ENCODE results near the gene RAMP3. TPM values are rescaled to one million over a fixed set of nuclear protein-coding genes. Genes with fewer than 3 reads are reported as not detected.

Gene RAMP3
- total RNA-seq, 4 donors from 2014 or later: 31.6 to 117 (median 112) TPM

- H3K9me3 ChIP-seq: no peaks in the 10 kb centered on the region
- peak overlapping the region in 3 of 4 donors; percentile 1 to 47 (median 7) for H3K4me3 ChIP-seq
- H3K36me3 ChIP-seq: no peaks in the 10 kb centered on the region
- peaks cover 0 to 25% of the 10 kb centered on the region in 2 donors for H3K27me3 ChIP-seq
- TF ChIP-seq EP300 (IDR thresholded peaks at IDR 0.05) (no peak), POLR2A (IDR thresholded peaks at IDR 0.05) (no peak), CTCF (IDR thresholded peaks at IDR 0.05) (no peak)
- DNase-seq (ENCODE audit: low spot score in 2 of 2): no peak
- 14% methylated on average over 11 to 12 of the region's 14 CpGs for WGBS, 2 donors
- H3K27ac ChIP-seq: no peak overlapping the region
- H3K4me1 ChIP-seq: peaks cover 0 to 16% (median 2%) of the 10 kb centered on the region in 4 donors
Measured at GRCh38 chr7:45157286-45157652, 322 bp upstream of the RAMP3 start.

- H3K4me3 ChIP-seq: peak overlapping the region in 2 of 4 donors; percentile 27 to 47
- H3K4me1 ChIP-seq: peaks cover 0 to 16% (median 2%) of the 10 kb centered on the region in 4 donors
- DNase-seq (ENCODE audit: low spot score in 2 of 2): no peak
- no peak for TF ChIP-seq POLR2A (IDR thresholded peaks at IDR 0.05)
- TF ChIP-seq CTCF (IDR thresholded peaks at IDR 0.05): no peak
- TF ChIP-seq EP300 (IDR thresholded peaks at IDR 0.05): no peak
- peak overlapping the region in 1 of 4 donors; percentile 64 for H3K27ac ChIP-seq
- no peaks in the 10 kb centered on the region for H3K9me3 ChIP-seq
- no peaks in the 10 kb centered on the region for H3K36me3 ChIP-seq
- WGBS, 2 donors: 79 to 86% methylated on average over 1 of the region's 1 CpG
- H3K27me3 ChIP-seq: peaks cover 0 to 25% of the 10 kb centered on the region in 2 donors
Measured at GRCh38 chr7:45158471-45158870, 880 bp downstream of the RAMP3 start.

- WGBS, 2 donors: 93% methylated on average over 4 of the region's 4 CpGs
Measured at GRCh38 chr7:45159296-45159695, 1.7 kb downstream of the RAMP3 start.

GRCh38 chr7:45160417-45160881, 2.9 kb downstream of the RAMP3 start:
- TF ChIP-seq CTCF (IDR thresholded peaks at IDR 0.05) (no peak), POLR2A (IDR thresholded peaks at IDR 0.05) (no peak), EP300 (IDR thresholded peaks at IDR 0.05) (no peak)
- Histone ChIP-seq H3K36me3 (no peaks in the 10 kb centered on the region), H3K9me3 (peaks cover 0 to 15% (median 1%) of the 10 kb centered on the region in 4 donors), H3K27ac (no peak overlapping the region), H3K4me3 (no peak overlapping the region), H3K27me3 (peaks cover 0 to 25% of the 10 kb centered on the region in 2 donors), H3K4me1 (peaks cover 0 to 11% (median 2%) of the 10 kb centered on the region in 4 donors)
- 44 to 56% methylated on average over 10 of the region's 10 CpGs for WGBS, 2 donors
- no peak for DNase-seq (ENCODE audit: low spot score in 2 of 2)

More at GRCh38 chr7:45159296-45159695, 1.7 kb downstream of the RAMP3 start:
- Histone ChIP-seq H3K27ac (no peak overlapping the region), H3K4me1 (peaks cover 0 to 16% (median 2%) of the 10 kb centered on the region in 4 donors), H3K4me3 (peak overlapping the region in 1 of 4 donors; percentile 47), H3K9me3 (peaks cover 0 to 8% (median under 1%) of the 10 kb centered on the region in 4 donors), H3K27me3 (peaks cover 0 to 25% of the 10 kb centered on the region in 2 donors), H3K36me3 (no peaks in the 10 kb centered on the region)
- TF ChIP-seq CTCF (IDR thresholded peaks at IDR 0.05) (no peak), POLR2A (IDR thresholded peaks at IDR 0.05) (no peak), EP300 (IDR thresholded peaks at IDR 0.05) (no peak)
- no peak for DNase-seq (ENCODE audit: low spot score in 2 of 2)

DNA sequence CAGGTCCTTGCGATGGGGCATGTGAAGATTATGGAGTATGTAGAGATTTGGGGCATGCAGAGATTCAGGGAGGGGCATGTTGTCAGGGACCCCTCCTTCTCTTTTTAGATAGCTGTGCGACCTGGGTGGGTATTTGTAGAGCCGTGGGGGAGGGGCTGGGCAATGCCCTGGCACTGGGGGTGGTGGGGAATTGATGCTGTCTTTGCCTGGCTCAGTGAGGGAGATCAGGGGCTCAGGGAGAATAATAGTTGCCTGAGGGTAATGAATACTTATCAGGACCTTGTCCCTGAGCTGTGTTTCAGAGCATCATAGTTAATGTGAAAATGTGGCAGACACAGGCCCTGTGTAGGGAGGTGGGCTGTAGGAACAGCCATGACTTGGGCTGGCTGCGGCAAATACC, 3.5 kb downstream of the RAMP3 start:
- TF ChIP-seq CTCF (IDR thresholded peaks at IDR 0.05): no peak
- TF ChIP-seq EP300 (IDR thresholded peaks at IDR 0.05): no peak
- no peak for TF ChIP-seq POLR2A (IDR thresholded peaks at IDR 0.05)
- H3K36me3 ChIP-seq: no peaks in the 10 kb centered on the region
- WGBS, 2 donors: 82 to 95% methylated on average over 4 of the region's 4 CpGs
- H3K4me1 ChIP-seq: peaks cover 0 to 11% (median 2%) of the 10 kb centered on the region in 4 donors
- peaks cover 0 to 15% (median 1%) of the 10 kb centered on the region in 4 donors for H3K9me3 ChIP-seq
- no peak overlapping the region for H3K27ac ChIP-seq
- no peak for DNase-seq (ENCODE audit: low spot score in 2 of 2)
- H3K27me3 ChIP-seq: peaks cover 0 to 25% of the 10 kb centered on the region in 2 donors
- no peak overlapping the region for H3K4me3 ChIP-seq

All from tibial nerve (tissue), 4 donors.